Activated naive CD4-positive, alpha-beta T cell treated with Interleukin-2 at 50 U/mL for 16 hours (primary cell): ENCODE results near the gene HOXB7.
A peak's percentile ranks its signal among the peaks of the same experiment; 100 is the strongest.

Experiments
- DNase-seq: peaks from one replicate; pipeline ENCODE4 v3.0.0-alpha.2; 2020

HOXB7 gene

DNA sequence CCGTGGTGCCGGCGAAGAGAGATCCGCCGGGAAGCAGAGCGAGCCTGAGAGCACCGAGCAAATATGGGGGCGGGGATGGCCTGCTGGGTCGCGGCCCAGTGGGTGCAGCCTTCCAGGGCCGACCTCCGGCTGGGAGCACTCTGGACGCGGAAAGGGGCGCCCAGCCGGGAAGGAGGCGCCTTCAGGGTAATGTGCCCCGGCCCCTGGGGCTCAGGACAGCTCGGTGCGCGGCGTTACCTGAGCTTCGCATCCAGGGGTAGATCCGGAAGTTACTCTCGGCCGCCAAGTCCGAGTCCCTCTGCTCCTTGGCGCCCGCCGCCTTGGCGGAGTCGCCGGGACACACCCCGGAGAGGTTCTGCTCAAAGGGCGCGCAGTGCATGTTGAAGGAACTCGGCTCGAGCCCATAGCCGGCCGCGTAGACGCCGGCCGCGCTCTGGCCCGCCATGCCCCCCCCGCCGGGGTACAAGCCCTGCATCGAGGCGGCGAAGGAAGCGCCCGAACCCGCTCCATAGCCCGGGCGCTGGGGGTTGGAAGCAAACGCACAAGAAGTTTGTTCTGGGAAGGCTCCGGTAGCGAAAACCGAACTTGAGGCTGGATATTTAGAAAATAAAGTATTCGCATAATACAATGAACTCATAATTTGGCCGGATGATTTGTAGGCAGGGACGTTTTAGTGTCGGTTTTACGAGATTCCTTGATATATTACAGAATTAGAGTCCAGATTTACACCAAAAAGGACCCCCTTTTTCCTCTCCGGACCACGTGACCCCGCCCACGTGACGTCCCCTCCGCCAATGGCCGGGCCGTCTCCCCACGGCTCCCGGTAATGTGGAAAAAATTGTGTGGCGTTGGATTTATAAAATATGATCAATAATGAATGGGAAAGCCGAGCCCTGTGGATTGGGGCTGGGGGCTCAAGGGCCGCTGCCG lies at the start of gene HOXB7:
HOXB7 (minus strand) TSS at position 736 of the 930 bp plus-strand sequence; CDS start at position 637, 99 bp downstream.
- peak; percentile 72 for DNase-seq

- no peak for DNase-seq
Measured at GRCh38 chr17:48655913-48656312, 45.1 kb upstream of the HOXB7 start.

GRCh38 chr17:48649741-48650140 lies 38.9 kb upstream of the HOXB7 start:
- DNase-seq: no peak

- DNase-seq: no peak
Measured at GRCh38 chr17:48647963-48648245, 37.1 kb upstream of the HOXB7 start.

DNA sequence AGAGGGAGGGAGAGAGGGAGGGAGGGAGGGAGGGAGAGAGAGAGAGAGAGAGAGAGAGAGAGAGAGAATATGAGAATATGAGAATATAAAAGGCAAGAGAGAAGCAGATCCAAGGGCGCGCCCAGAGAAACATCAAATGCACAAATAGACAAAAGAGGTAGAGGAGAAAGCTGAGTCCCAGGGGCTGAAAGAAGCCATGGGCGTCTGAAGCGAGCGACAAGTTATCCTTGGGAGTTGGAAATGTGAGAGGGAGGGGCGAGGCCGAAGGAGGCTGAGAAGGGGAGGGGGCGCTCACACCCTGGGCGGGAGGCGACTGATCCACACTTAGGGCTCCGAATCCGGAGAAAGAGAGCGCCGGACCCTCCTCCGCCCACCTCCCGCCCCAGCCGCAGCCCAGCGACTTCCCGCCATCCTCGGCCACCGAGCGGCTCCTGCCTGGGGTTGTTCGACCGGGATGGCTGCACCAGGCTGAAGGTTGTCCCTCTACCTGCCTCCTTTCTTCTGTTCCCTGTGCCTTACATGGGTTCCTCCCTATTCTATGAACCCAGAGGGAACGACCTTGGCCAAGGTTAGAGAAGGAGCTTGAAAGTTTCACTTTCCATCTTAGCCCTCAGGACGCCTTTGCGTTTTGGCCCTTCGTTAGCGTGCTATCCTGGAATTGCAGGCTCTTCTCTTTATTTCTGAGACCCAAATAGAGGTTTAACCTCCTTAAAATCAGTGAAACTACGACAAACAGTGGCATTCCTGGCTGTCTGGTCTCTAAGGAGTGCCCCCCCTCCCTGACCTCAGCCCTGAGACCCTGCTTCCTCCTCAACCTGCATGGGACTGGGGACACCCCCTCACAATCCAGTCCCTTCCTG lies 36.5 kb upstream of the HOXB7 start:
- no peak for DNase-seq

GRCh38 chr17:48646183-48647102 lies 35.6 kb upstream of the HOXB7 start:
- peak; percentile 32 for DNase-seq

- DNase-seq: no peak
Measured at GRCh38 chr17:48645639-48646182, 34.9 kb upstream of the HOXB7 start.

DNA sequence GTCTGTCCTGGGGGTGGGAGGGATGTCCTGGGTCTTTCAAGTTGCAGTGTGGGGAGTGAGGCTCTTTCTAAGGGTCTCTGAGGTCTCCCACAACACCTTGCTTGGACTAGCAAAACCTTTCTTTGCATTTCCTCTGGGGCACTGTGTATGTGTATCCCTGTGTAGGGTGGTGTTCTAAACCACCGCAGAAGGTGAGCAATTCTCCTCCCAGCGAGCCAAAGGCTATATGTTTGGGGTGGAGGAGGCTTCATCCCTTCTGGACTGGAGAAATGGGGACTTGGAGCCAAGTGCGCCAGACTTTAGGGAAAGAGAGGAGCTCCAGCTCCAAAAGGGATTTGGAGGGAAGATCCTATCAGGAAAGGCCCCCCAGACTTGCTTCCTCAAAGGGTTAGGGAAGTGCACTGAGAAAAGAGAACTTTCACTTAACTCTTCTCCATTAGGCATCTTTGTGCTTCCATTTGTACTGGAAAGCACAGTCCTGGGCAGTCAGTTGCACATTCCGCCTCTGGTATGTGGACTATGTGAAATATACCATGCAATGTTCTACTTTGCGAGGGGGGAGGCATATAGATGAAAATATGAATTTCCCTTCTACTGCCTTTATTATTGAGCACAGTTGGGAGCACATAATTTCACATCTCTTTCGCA lies 34.2 kb upstream of the HOXB7 start:
- DNase-seq: no peak

DNA sequence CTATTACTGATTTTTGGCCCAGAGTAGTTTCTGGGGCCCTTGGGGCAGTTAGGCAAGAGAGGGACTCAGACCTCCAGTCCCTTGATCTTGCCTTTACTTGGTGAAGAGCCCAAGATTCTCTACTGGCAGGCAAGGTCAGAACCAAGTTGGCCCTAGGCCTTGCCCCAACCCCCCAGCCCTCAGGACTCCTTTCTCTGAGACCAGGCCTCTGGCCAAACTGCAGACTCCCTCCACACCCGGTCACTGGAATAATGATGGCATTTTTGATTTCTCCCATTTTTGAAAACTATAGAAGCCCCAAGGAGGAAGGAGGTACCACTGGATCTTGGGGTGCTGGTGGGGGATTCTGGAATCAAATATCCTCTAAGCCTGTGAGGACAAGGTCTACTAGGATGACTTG lies 33.3 kb upstream of the HOXB7 start:
- no peak for DNase-seq

DNA sequence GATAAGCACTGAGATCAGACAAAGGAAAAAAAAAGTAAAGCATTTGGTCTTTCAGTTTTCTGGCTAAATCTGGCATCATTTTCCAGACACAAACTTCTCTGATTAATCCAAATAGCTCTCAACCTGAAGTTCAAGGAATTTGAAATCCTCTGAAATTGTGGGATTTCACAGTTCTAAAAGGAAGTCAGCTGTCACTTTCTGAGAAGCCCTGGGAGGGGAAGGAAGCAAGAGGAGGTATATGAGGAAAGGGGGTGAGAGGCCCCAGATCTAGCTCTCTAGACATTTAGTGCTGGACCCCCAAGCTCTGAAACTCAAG lies 32.8 kb upstream of the HOXB7 start:
- DNase-seq: no peak

- DNase-seq: no peak
Measured at GRCh38 chr17:48642843-48643696, 32.3 kb upstream of the HOXB7 start.

- no peak for DNase-seq
Measured at GRCh38 chr17:48642059-48642842, 31.4 kb upstream of the HOXB7 start.

- no peak for DNase-seq
Measured at GRCh38 chr17:48641541-48642058, 30.8 kb upstream of the HOXB7 start.

DNA sequence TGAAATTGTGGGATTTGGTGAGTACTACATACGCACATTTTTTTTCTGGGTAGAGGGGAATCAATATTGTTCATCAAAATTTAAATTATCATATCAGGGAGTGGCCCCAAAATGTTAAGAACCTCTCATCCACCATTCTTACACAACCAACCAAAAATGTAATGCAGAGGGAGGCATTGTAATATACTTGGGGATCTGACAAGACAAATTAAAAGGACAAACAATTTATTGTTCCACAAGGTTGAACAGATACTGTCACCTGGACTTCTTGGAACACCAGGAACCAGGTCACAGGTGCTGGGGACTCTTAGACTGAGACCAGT lies 30.0 kb upstream of the HOXB7 start:
- DNase-seq: no peak

DNA sequence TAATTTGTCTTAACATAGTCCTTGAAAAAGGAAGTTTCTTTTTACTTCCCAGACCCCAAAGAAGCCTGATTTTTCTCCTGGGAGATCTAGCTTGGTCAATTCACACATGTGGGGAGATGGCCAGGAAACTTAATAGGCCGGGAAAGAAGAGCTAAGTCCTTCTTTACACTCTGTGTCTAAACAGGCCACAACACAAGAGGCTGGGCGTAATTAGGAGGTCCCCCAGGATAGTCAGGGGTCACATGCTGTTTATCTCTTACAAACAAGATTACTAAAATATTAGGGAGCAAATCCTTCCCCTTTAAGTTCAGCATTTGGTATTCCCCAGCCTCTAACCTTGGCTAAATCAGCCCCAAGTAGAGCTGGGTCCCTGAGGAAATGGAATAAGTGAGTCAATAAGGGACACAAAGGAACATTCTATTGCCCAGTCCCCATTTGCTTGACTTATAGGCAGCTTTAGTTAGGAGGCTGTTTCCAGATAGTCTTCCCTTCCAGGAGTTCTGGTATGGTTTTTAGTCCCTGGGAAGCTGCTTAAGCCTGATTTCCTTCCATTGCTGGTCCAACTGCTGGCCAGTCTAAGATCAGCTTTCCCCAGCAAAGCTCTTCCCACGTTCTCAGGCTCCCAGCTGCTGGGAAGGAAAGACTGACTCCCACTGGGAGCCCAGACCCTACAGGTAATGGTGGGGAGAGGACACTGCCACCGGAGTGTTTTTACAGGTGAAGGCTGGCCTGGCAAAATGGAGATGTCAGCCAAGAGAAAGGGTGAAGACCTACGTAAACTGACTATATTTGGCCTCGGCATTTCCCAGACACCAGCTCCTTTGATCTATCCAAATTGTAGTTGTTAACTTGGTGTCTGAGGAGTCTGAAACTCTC lies 29.4 kb upstream of the HOXB7 start:
- DNase-seq: no peak

DNA sequence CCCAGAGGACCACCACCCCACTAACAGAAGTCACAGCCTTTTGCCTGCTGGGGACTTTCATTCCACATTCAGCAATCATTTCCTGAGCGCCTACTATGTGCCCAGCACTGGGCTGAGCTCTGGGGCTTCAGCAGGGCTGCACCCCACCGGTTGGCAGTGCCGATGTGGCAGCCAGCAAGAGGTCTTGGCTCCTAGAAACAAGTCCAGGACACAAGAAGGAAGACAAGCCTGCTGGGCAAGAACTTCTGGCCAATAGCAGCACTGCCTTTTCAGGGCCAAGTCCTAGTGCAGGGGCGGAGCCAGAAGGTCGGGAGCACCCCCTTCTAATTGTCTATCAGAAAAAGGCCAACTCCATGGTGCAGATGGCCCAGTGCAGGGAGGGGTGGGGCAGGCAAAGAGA lies 28.3 kb upstream of the HOXB7 start:
- DNase-seq: no peak

GRCh38 chr17:48637323-48638260 lies 26.8 kb upstream of the HOXB7 start:
- DNase-seq: no peak
